ENCODE measurements around the gene SLC6A4.

DNA sequence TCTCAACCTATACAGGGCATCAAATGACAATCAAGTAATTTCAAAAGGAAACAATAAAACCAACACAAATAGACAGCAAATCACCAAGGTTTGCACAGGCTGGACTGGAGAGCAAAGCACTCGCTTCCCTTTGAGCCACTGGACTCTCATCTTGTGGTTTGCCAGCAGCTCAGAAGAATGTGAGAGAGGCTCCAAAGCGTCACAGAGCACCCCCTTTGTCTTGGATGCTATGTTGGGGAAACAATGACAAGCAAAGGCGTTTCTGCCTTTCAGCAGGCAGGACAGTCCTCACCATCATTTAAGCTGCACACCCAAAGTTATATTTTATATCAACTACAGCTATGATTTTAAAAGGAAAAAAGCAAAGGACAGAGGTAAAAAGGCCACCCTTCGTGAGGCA is 13.2 kb downstream of the SLC6A4 start:
- TF ChIP-seq, protein P1, sequence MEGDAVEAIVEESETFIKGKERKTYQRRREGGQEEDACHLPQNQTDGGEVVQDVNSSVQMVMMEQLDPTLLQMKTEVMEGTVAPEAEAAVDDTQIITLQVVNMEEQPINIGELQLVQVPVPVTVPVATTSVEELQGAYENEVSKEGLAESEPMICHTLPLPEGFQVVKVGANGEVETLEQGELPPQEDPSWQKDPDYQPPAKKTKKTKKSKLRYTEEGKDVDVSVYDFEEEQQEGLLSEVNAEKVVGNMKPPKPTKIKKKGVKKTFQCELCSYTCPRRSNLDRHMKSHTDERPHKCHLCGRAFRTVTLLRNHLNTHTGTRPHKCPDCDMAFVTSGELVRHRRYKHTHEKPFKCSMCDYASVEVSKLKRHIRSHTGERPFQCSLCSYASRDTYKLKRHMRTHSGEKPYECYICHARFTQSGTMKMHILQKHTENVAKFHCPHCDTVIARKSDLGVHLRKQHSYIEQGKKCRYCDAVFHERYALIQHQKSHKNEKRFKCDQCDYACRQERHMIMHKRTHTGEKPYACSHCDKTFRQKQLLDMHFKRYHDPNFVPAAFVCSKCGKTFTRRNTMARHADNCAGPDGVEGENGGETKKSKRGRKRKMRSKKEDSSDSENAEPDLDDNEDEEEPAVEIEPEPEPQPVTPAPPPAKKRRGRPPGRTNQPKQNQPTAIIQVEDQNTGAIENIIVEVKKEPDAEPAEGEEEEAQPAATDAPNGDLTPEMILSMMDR (IDR thresholded peaks at IDR 0.05; ENCODE audit: low read length): no peak
- no peak for TF ChIP-seq EZH2phosphoT487 (IDR thresholded peaks at IDR 0.05; ENCODE audit: low read length)

All from MM.1S (cell line).